Kidney capillary endothelial cell (primary cell): Measurements from ENCODE around the gene DOHH.

Source experiments
- DNase-seq: peaks from one replicate; pipeline ENCODE4 v3.0.0-alpha.2; 2018; ENCODE audit warnings: low spot score

DOHH gene

DNA sequence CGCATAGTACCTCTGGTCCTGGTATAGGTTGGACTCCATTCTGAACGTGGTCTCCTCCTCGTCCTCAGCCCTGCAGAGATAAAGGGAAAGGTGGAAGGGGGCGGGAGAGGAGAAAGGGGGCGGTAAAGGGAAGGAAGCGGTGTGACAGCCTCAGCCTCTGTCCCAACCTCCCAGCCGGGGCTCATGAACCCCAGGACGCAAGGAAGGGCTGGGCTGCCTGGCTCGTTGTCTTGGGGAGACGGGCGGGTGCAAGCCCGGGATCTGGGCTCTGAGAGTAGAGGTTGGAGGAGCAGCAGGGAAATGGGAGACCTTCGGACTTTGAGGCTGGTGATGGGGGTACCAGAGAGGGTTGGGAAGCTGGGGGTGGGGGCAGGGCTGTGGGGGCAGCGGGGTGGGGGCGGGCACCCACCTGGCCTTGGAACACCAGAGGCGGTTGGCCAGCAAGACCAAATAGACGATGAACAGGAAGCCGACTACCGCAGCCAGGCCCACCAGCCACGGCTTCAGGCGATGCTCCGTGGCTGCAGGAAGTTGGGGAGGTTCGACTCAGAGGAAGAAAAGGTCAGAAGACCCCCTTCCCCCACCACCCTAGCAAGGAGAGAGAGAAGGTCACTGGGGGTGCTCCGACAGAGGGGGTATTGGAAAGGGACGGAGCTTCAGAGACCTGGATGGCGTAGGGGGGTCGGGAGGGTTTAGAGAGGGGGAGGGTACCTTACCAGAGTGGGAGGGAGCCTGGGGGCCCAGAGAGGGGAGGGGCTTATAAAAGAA is 21.9 kb downstream of the DOHH start:
- no peak for DNase-seq

DNA sequence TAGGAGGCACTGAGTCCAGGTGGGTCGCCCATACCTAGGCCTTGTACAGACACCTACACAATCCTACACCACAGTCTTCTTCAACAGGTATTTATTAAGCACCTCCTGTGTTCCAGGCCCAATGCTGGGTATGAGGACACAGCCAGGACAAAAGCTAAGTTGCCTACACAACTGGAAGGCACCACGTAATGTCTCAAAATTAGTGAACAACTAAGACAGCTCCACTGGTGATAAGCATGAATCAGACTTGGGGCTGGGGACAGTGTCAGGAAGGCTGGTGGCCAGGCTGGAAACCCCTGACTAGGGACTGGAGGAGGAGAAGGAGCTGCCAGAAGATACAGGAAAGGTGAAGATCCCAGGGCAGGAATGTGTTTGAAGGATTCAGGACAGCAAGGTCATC is 22.5 kb downstream of the DOHH start:
- DNase-seq, result no peak

DNA sequence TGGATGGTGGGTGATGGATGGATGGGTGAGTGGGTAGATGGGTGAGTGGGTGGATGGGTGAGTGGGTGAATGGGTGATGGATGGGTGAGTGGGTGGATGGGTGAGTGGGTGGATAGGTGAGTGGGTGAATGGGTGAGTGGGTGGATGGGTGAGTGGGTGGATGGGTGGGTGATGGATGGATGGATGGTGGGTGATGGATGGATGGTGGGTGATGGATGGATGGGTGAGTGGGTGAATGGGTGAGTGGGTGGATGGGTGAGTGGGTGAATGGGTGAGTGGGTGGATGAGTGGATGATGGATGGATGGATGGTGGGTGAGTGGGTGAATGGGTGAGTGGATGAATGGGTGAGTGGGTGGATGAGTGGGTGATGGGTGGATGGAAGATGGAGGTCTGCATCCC is 23.0 kb downstream of the DOHH start:
- no peak for DNase-seq

DNA sequence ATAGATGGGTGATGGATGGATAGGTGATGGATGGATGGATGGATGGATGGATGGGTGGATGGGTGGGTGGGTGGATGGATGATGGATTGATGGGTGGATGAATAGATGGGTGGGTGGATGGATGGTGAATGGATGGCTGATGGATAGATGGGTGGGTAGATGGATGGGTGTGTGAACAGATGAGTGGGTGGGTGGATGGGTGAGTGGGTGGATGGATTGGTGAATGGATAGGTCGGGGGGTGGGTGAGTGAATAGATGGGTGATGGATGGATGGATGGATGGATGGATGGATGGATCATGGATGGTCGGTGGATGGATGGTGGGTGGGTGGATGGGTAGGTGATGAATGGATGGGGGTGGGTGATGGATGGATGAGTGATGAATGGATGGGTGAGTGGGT is 23.6 kb downstream of the DOHH start:
- no peak for DNase-seq

DNA sequence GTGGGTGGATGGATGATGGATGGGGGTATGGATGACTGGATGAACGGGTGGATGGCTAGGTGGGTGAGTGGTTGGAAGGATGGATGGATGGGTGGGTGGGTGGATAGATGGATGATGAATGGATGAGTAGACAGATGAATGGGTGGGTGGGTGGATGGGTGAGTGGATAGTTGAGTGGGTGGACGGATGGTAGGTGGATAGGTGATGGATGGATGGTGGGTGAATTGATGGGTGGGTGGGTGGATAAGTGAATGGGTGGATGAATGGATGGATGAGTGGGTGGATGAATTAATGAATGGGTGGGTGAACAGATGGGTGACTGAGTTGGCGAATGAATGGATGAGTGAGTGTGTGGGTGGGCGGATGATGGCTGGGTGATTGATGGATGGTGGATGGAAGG is 25.0 kb downstream of the DOHH start:
- DNase-seq, result no peak

DNA sequence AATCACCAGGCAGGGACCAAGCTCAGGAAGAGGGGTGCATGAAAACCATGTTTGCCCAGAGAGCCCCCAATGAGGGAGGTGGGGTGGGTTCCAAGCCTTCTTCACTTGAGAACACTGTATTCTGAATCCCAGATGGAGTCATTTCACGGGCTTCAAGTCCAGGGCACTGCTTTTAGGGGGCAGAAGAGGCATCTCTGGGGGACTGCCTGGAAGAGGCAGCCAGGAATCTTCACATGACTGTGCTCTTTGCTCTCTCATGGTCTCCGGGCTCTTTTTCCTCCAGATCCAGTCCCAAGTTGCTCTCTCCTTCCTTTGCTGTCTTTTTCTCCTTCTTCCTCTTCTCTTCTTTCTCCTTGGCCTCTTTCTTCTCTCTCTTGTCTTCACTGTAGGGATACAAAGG is 25.9 kb downstream of the DOHH start:
- DNase-seq, result no peak

DNA sequence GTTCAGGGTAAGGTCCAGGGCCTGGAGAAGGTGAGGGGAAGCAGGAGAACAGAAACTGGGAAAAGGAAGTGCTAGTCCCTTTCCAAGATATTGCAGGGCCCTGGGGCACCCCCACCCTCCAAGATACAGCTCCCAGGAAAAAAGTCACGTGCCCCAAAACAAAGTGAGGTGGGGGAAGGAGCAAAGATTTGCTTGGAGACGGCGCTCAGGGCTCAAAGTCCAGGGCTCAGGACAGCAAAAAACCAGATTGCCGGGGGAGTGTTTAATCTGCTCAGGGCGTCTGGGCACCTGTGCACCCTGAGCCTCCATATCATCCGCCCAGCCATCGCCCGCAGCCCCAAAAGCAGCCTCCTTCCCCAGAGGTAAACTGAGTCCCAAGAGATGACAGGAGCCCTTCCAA is 26.5 kb downstream of the DOHH start:
- DNase-seq, result no peak

DNA sequence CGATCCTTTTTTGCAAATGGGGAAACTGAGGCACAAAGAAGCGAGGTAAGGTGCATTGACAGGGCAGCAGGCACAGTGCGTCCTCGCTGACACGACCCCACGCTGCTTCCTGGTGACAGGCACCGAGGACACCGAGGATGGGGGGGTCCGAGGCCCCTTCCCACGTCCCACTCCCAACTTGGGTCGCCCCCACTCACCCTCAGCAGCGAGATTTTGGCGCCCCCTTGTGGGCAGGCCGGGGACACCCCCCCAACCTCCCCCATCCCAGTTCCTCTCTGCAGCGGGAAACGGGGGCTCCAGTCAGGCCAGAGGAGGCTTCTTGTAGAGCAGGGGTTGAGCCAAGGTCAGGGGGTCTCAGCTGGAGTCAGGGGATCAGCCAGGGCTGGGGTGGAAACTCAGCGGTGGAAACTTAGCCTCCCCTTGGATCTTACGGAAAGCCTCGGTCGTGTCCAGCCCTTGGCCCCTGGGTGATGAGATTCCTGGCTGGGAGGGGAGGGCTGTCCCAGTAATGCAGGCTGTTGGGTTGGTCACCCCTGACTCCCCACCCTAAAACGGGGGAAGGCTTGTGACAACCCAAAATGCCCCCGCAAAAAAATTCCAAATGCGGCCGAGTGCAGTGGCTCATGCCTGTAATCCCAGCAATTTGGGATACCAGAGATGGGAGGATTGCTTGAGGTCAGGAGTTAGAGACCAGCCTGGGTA is 28.4 kb downstream of the DOHH start:
- no peak for DNase-seq

DNA sequence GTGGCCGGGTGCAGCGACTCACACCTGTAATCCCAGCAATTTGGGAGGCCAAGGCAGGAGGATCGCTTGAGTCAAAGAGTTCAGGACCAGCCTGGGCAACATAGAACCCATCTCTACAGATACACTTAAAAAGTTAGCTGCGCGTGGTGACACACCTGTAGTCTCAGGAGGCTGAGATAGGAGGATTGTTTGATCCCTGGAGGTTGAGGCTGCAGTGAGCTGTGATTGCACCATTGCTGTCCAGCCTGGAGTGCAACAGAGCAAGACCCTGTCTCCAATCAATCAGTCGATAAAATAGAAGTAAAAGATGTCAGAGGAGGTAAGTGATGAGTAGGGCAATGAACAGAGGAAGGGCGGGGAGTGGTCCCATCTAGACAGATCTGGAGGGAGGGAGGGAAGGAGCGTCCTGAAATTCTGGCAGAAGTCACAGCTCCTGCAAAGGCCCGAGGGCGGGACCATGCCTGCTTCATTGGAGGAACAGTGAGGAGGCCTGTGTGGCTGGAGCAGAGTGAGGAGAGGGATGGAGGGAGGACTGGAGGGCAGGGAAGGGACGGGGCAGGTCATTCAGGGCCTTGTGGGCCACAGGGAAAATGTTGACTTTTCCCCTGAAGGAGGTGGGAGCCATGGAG is 29.9 kb downstream of the DOHH start:
- DNase-seq, result no peak

DNA sequence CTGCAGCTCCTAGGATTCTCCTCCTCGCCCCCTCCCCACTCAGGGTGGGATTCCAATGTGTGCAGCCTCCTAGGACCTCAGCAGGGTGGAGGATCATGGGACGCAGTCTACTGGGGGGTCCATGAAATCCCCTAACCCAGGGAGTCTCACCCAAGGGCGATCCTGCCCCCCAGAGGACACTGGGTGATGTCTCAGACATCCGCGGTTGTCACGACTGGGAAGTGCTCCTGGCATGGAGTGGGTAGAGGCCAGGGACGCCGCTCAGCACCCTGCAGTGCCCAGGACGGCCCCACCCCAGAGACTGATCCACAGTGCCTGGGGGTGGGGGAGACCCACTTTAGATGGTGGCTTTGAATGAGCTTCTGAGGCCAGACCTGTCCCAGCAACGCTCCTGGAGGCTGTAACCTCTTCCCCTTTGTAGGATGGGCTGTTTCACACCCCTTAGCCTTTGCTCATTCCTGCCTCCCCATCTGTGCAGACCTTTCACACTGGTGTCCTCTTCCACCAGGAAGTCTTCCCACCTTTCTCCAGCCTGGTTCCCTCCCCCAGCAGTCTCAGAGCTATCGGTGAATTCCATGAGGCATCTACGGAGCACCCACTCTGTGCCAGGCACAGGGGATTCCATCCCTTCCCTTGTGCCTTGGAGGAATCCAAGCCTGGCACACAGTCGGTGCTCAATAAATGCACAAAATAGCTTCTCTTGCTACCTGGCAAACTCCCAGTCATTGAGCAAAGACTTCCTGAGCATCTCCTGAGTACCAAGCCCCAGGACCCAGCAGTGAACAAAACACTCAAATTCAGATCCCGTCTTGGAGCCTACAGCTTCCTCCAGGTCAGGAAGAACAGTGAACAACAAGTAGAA is 30.6 kb downstream of the DOHH start:
- no peak for DNase-seq

DNA sequence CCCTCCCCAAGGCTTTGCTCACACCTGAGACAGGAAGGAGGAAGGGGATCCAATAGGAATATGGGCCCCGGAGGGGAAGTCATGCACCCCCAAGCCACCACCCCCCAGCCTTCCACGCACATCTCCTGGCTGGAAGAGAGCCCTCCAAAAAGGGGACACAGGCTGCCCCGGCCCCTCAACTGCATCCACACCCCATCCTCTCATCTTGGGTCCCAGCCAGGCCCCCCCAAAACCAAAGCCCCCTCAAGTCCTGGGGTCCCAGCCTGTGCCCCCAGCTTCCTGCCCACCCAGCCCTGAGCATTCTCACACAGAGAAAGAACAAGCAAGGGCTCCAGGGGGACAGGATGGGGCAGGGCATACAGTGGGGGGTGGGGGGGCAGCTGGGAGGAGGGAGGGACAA is 32.3 kb downstream of the DOHH start:
- no peak for DNase-seq

DNA sequence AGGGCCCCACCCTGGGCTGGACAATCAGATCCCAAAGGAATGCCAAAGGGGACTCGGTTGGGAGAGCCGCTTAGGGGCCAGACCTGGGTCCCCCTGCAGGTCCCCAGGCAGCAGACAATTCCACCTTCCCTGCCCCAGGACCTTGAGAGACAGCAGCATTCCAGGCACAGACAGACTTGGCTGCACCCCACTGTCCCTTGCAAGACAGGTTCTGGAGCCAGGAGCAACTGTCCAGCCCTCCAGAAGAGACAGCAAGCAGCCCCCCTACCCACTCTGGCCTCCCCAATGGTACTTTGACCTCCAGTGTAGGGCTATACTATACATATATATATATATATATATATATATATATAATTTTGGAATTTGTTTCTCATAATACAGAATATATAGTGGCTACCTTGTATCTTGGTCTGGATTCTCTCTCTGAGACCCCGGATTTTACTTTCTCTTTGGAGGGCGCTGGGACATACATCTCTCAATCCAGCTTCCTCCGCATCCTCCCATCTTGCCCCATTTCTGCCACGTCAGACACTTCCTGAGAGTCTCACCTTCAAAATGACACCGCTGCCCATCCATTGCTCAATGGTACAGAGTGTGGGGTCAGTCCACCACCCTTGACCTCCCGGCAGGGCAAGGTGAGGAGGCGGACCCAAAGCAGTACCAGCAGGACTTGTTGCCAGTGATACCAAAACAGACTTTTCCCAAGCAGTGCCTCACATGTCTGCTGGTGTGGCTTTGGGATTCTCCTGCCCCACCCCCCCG is 32.9 kb downstream of the DOHH start:
- no peak for DNase-seq

DNA sequence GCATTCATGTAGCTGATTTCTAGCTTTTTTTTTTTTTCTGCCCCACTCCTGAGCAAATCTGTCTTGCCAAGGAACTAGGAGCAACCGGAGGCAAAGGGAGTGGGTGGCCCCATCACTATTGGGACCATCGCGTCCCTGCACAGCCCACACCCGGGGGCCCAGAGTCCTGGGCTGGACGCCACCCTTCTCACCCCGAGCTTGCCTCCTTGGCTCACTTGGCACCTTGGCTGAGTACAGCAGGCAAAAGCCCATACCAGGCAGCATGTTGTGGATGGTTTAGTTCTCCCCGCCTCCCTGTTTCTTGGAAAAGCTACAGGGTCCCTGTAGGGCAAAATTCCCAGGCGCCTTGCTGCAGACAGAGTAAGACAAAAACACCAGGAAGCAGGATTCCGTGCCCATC is 33.8 kb downstream of the DOHH start:
- no peak for DNase-seq

DNA sequence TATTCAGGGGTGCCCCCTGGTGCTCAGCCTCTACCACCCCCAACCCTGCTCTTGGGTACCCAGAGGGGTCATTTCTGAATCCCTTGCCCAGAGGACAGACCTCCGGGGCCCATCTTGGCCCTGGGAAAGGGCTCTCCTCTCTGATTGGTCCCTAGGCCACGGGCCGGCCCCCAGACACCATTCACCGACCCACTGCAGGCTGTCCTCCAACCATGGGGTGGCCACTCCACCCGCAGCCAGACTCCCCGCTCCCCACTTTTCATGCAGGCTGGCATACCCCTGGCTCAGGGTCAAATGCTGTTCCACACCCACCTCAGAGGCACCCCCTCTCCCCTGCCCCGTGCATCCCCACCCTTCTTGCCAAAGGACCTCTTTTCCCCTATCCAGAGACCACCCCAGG is 34.9 kb downstream of the DOHH start:
- DNase-seq, result no peak

DNA sequence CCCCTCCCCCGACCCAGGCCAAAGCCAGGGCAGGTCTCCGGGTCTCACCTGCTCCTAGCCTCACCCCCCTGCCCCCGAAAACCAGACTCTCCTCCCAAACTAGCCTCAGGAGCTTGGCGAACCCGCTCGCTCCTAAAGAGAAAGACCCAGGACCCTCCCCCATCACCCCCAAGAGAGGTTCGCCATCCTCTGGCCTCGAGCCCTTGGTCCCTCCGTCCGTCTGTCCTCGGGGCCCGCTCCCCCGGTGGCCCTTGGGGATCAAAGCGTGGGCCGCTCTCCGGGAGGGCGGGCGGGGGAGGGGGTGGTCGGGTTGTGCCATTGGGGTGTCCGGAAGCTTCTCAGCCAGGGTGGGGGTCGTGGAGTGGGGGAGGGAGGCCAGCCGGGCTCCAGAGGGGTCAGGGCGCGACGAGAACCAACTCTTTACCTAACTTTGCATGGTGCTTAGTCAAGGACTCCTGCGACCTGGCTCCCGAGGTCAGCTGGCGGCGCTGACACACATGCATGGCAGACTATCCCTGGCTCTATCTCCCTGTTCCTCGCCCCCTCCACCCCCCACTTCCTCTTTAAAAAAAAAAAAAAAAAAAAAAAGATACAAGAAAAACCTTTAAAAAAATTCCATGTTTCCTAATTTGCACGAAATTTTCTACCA is 35.8 kb downstream of the DOHH start:
- DNase-seq, result no peak

DNA sequence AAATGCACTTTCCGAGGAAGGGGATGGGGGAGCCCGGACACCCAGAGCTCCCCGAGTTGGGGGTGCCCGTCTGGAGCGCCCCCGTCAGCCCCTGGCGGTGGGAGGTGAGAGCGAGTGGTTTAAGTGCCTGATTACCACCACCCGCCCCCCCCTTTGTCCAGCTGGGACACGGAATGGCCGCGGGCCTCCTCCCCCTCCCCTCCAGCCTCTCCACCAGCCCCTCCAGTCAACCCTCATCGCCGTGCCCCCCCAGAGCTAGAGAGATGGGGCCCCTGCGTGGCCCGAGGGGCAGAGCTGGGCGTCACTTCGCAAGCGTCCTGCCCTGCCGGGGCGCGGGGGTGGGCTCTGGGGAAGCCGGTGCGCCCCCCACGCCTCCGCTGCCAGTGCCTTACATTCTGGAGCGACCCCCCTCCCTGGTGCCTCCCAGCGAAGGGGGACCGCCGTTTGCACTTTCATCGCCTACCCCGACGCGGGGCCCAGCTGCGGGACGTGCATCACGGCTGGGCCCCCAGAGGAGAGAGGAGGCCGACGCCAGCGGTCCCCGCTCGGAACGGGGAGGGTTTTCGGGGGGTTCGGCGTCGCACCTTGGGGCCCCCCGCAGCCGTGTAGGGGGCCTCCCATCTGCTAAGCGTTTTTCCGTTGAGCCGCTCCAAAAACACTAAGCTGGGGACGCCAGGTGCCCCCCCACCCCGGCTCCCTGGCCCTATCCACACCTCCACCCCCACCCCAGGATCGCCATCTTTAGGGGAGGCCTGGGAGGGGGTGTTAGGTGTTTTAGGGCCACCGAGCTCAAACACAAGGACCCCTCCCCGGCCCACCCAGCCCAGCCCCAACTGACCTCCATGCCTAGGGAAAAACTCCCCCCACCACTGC is 36.5 kb downstream of the DOHH start:
- no peak for DNase-seq

DNA sequence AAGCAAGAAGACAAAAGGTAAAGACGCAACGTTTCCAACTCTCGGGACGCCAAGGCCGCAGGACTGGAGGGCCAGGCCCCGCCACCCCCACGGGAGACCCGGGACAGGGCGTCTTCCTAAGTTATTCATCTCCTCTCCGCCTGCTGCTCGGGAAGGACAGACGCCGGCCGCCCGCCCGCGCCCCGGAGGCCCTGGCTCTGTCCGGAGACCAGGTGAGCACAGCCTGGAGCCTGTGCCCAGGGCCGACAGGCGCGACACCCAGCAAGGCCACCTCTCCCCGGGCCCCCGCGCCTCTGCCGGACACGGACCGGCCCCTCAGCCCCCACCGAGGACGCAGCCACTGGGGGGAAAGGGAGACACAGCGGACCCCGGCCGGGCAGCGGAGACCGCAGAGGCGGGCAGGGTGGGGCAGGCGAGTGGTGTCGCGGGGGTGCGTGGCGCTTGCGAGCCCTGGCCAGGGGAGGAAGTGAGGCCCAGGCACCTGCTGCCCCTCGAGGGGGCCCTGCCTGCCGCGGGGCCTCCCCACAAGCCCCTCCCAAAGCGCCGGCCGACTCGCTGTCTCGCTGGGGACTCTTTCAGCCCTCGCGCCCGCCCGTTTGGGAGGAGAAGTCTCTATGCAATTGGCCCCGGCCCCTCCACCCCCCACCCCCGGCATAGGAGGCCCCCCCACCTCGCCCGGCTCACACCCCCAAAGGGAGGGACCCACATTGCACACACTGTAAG is 37.3 kb downstream of the DOHH start:
- DNase-seq, result no peak

DNA sequence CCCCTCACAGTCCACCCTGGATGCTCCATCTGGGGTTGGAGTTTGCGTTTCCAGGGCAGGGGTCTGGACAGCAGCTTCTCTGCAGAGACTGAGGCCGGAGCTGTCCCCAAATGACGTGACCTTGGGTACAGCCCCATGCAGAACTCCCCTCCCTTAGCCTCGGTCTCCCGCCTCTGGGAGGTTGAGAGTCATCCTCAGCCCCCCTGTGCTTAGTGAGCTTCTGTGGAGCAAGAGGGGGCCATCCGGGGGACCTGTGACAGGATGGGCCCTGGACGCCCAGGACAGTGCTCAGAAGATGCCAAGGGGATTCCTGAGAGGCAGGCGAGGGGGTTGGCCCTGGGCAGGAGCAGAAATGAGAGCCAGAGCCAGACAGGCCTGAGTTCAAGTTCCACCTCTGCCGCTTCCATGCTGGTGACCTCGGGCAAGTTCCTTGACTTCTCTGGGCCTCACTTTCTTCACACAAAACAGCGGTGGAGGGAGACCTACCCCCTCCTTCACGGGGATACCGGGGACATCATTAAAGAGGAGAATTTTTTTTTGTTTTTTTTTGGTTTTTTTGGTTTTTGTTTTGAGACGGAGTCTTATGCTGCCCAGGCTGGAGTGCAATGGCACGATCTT is 40.4 kb downstream of the DOHH start:
- no peak for DNase-seq
